Mesothelial cell of epicardium (in vitro differentiated cells): ENCODE results near the gene ARL8B. TPM values are rescaled to one million over a fixed set of nuclear protein-coding genes. Genes with fewer than 3 reads are reported as not detected.
"Not testable (repeated sequence)": the region's sequence is repeated elsewhere in the genome, so short reads cannot be mapped to it uniquely, and the experiment has no call there.

Source experiments
- DNase-seq, 2 experiments: peaks; one replicate each; pipeline ENCODE4 v3.0.0; 2021; ENCODE audit warnings: low spot score in 2 of 2; ENCODE audit not compliant: unreplicated experiment in 2 of 2
- H3K27ac Mint-ChIP-seq: 2 replicates; pipeline ENCODE4 v1.8.0; 2021; ENCODE audit warnings: mixed read lengths
- H3K27me3 Mint-ChIP-seq: 2 replicates; pipeline ENCODE4 v1.8.0; 2021; ENCODE audit warnings: low read depth, mixed read lengths
- H3K36me3 Mint-ChIP-seq: 2 replicates; pipeline ENCODE4 v1.8.0; 2021; ENCODE audit warnings: mixed read lengths
- H3K4me1 Mint-ChIP-seq: 2 replicates; pipeline ENCODE4 v1.8.0; 2021; ENCODE audit warnings: mixed read lengths
- H3K4me3 Mint-ChIP-seq: 2 replicates; pipeline ENCODE4 v1.8.0; 2021; ENCODE audit warnings: mild to moderate bottlenecking, moderate library complexity, mixed read lengths
- H3K9me3 Mint-ChIP-seq: 2 replicates; pipeline ENCODE4 v1.8.0; 2021; ENCODE audit warnings: mixed read lengths
- total RNA-seq: library from RNA; stranded (reverse); gene quantifications from 3 replicates; pipeline ENCODE4 v1.2.1, GENCODE V29; 2021
- TF ChIP-seq, protein P1 (sequence below): fragments of 200-600 bp; sonication (generic); IDR thresholded peaks from one replicate; pipeline ENCODE4 v1.5.0; 2021; ENCODE audit warnings: antibody characterized with exemption; ENCODE audit not compliant: unreplicated experiment

ARL8B gene
- total RNA-seq, 1 donor from 2014 or later: 36.9 TPM

DNA sequence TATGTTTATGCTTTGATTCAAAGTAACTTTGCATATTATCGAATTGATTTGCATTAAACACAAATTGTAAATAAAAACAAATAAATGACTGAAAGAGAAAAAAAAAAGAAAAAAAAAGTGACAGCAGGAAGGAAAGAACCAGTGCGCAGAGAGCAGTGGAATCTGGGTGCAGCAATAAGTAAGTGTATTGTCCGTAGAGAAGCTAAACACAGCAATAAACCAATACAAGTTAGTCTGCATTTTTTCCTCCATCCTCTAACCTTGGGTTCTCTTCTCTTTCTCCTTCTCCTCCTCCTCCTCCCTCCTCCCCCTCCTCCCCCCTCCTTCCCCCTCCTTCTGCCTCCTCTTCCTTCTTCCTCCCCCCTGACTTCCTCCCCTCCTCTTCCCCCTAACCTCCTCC lies 18.3 kb upstream of the ARL8B start:
- Mint-ChIP-seq H3K27ac (no peak overlapping the region), H3K27me3 (peaks cover 3% of the 10 kb centered on the region)

DNA sequence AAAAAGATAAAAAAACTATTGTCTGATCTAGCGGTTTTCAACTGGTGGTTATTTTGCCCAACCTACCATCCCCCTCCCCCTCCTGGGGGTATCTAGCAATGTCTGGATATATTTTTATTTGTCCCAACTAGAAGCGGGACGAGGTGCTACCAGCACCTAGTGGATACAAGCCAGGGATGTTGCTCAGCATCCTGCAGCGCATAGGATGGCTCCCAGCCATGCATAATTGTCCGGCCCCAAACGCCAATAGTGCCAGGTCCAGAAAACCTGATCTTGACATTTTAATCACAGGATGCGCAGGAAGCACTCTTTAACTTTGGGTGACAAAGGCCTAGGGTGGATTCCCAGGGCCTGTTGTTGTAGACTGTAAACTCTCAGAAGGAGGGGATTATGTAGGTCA lies 17.0 kb upstream of the ARL8B start:
- Mint-ChIP-seq H3K27me3 (no peaks in the 10 kb centered on the region), H3K4me3 (no peak overlapping the region), H3K9me3 (peaks cover 4% of the 10 kb centered on the region), H3K4me1 (no peaks in the 10 kb centered on the region), H3K27ac (no peak overlapping the region), H3K36me3 (no peaks in the 10 kb centered on the region)
- TF ChIP-seq, protein P1, sequence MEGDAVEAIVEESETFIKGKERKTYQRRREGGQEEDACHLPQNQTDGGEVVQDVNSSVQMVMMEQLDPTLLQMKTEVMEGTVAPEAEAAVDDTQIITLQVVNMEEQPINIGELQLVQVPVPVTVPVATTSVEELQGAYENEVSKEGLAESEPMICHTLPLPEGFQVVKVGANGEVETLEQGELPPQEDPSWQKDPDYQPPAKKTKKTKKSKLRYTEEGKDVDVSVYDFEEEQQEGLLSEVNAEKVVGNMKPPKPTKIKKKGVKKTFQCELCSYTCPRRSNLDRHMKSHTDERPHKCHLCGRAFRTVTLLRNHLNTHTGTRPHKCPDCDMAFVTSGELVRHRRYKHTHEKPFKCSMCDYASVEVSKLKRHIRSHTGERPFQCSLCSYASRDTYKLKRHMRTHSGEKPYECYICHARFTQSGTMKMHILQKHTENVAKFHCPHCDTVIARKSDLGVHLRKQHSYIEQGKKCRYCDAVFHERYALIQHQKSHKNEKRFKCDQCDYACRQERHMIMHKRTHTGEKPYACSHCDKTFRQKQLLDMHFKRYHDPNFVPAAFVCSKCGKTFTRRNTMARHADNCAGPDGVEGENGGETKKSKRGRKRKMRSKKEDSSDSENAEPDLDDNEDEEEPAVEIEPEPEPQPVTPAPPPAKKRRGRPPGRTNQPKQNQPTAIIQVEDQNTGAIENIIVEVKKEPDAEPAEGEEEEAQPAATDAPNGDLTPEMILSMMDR: no peak
- DNase-seq: no peak

More for the DNA sequence above, 18.3 kb upstream of the ARL8B start:
- Mint-ChIP-seq H3K4me1 (no peaks in the 10 kb centered on the region), H3K4me3 (no peak overlapping the region), H3K9me3 (peaks cover 4% of the 10 kb centered on the region), H3K36me3 (no peaks in the 10 kb centered on the region)
- no peak for DNase-seq
- TF ChIP-seq, protein P1: no peak

DNA sequence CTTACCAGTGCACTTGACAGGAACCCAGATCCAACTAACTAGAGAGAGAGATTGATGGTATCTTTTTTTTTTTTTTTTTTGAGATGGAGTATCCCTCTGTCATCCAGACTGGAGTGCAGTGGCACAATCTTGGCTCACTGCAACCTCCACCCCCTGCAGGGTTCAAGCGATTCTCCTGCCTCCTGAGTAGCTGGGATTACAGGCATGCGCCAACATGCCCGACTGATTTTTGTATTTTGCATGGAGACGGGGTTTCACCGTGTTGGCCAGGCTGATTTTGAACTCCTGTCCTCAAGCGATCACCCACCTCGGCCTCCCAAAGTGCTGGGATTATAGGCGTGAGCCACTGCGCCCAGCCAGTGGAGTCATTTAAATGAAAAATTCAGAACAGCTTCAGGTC lies 15.7 kb upstream of the ARL8B start:
- H3K27ac Mint-ChIP-seq, DNase-seq, H3K9me3 Mint-ChIP-seq, H3K4me3 Mint-ChIP-seq, H3K27me3 Mint-ChIP-seq, H3K4me1 Mint-ChIP-seq, H3K36me3 Mint-ChIP-seq: not testable (repeated sequence)

DNA sequence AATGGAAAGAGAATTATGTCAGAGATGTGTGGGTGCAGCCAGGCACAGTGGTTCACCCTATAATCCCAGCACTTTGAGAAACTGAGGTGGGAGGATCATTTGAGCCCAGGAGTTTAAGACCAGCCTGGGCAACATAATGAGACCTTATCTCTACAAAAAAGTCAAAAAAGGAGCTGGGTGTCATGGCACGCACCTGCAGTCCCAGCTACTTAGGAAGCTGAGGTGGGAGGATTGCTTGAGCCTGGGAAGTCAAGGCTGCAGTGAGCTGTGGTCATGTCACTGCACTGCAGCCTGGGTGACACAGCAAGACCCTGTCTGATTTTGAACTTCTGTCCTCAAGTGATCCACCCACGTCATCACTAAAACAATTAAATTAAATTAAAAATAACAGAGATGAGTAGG lies 15.2 kb upstream of the ARL8B start:
- not testable (repeated sequence) for H3K9me3 Mint-ChIP-seq, DNase-seq, H3K27ac Mint-ChIP-seq, H3K4me3 Mint-ChIP-seq, H3K27me3 Mint-ChIP-seq, H3K36me3 Mint-ChIP-seq, H3K4me1 Mint-ChIP-seq

DNA sequence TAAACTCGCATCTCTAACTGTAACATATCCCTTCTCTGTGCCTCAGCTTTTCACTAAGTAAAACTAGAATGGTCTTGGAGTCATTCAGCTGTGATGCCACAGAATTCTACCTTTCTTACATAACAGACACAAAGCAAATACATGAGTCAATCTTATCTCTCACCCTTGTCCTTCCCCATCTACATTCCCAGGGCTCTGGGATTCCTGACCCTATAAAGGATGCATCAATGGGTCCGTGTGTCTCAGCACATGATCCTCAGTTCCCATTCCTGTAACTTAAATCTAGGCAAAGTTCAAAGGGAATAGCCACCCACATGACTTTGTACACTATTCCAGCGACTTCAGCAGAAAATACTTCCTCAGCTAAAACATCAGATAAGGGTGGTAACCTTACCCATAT lies 11.8 kb upstream of the ARL8B start:
- H3K27ac Mint-ChIP-seq: no peak overlapping the region
- H3K27me3 Mint-ChIP-seq: no peaks in the 10 kb centered on the region
- no peak overlapping the region for H3K4me3 Mint-ChIP-seq
- TF ChIP-seq, protein P1: no peak
- no peaks in the 10 kb centered on the region for H3K4me1 Mint-ChIP-seq
- no peaks in the 10 kb centered on the region for H3K9me3 Mint-ChIP-seq
- H3K36me3 Mint-ChIP-seq: no peaks in the 10 kb centered on the region
- DNase-seq: no peak

DNA sequence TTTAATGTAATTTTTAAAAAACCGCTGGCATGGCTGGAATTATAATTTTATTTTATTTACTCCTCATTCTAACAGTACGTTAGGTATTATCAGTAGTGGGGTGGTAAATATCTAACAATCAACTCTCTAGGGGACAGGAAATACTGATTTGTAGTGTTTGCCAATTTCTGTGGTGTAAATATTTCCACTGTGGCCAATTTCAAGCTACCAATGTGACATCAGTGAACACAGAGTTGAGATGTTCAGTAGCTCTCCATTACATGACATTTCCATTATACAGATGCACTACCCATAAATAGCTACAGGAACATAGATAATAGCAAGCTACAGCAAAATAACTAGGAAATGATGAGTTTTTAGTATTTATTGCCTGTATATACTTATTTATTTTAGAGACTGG lies 10.0 kb upstream of the ARL8B start:
- no peaks in the 10 kb centered on the region for H3K9me3 Mint-ChIP-seq
- no peak overlapping the region for H3K27ac Mint-ChIP-seq
- DNase-seq: no peak
- no peak overlapping the region for H3K4me3 Mint-ChIP-seq
- TF ChIP-seq, protein P1: no peak
- no peaks in the 10 kb centered on the region for H3K4me1 Mint-ChIP-seq
- H3K27me3 Mint-ChIP-seq: no peaks in the 10 kb centered on the region
- no peaks in the 10 kb centered on the region for H3K36me3 Mint-ChIP-seq

DNA sequence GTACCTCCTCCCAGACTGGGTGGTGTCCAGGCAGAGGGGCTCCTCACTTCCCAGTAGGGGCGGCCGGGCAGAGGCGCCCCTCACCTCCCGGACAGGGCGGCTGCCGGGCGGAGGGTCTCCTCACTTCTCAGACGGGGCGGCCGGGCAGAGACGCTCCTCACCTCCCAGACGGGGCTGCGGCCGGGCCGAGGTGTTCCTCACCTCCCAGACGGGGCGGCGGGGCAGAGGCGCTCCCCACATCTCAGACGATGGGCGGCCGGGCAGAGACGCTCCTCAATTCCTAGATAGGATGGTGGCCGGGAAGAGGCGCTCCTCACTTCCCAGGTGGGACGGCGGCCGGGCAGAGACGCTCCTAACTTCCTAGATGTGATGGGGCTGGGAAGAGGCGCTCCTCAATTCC lies 8.4 kb upstream of the ARL8B start:
- H3K9me3 Mint-ChIP-seq, H3K36me3 Mint-ChIP-seq, H3K4me1 Mint-ChIP-seq, H3K27me3 Mint-ChIP-seq, DNase-seq, H3K4me3 Mint-ChIP-seq, H3K27ac Mint-ChIP-seq: not testable (repeated sequence)
